GM23338 (cell line): Measurements from ENCODE around the gene PDGFRB.

Source experiments
- EZH2 ChIP-seq: fragments of 200-600 bp; sonication (generic); IDR thresholded peaks from one replicate; pipeline ENCODE4 v1.8.0; 2017; ENCODE audit warnings: antibody characterized with exemption, mild to moderate bottlenecking, low read depth; ENCODE audit not compliant: unreplicated experiment
- EZH2phosphoT487 ChIP-seq: fragments of 200-600 bp; sonication (generic); IDR thresholded peaks from one replicate; pipeline ENCODE4 v1.8.1; 2018; ENCODE audit warnings: antibody characterized with exemption; ENCODE audit not compliant: unreplicated experiment
- JUNB ChIP-seq: IDR thresholded peaks from one replicate; pipeline ENCODE4 v1.6.1; 2016; ENCODE audit warnings: antibody characterized with exemption; ENCODE audit not compliant: unreplicated experiment
- NANOG ChIP-seq: IDR thresholded peaks from 2 replicates; pipeline ENCODE4 v1.6.1; 2016; ENCODE audit warnings: antibody characterized with exemption, borderline replicate concordance
- POLR2AphosphoS5 ChIP-seq: IDR thresholded peaks from 2 replicates; pipeline ENCODE4 v1.6.1; 2016; ENCODE audit warnings: antibody characterized with exemption, low read depth
- STAT1 ChIP-seq: IDR thresholded peaks from one replicate; pipeline ENCODE4 v1.6.1; 2016; ENCODE audit warnings: antibody characterized with exemption; ENCODE audit not compliant: unreplicated experiment
- ZNF114 ChIP-seq: fragments of 250-450 bp; sonication (Bioruptor Pico); IDR thresholded peaks from 2 replicates; pipeline ENCODE4 v1.5.0; 2020; ENCODE audit warnings: mild to moderate bottlenecking, moderate library complexity
- ZNF331 ChIP-seq: fragments of 250-450 bp; sonication (Bioruptor Pico); IDR thresholded peaks from 2 replicates; pipeline ENCODE4 v1.5.0; 2020; ENCODE audit warnings: low read depth, mild to moderate bottlenecking, moderate library complexity
- TF ChIP-seq, protein P1 (sequence below), 2 experiments: fragments of 200-600 bp in 1 of 2; sonication (generic) in 1 of 2; conservative IDR thresholded peaks; 2 replicates each; pipeline versions ENCODE4 v1.5.1 to v1.6.1; 2016 to 2017; ENCODE audit warnings: antibody characterized with exemption in 2 of 2, low read depth in 2 of 2, mild to moderate bottlenecking in 2 of 2, moderate library complexity in 1 of 2
- TF ChIP-seq, protein P2 (sequence below): IDR thresholded peaks from one replicate; pipeline ENCODE4 v1.6.1; 2018; ENCODE audit warnings: antibody characterized with exemption; ENCODE audit not compliant: unreplicated experiment

DNA sequence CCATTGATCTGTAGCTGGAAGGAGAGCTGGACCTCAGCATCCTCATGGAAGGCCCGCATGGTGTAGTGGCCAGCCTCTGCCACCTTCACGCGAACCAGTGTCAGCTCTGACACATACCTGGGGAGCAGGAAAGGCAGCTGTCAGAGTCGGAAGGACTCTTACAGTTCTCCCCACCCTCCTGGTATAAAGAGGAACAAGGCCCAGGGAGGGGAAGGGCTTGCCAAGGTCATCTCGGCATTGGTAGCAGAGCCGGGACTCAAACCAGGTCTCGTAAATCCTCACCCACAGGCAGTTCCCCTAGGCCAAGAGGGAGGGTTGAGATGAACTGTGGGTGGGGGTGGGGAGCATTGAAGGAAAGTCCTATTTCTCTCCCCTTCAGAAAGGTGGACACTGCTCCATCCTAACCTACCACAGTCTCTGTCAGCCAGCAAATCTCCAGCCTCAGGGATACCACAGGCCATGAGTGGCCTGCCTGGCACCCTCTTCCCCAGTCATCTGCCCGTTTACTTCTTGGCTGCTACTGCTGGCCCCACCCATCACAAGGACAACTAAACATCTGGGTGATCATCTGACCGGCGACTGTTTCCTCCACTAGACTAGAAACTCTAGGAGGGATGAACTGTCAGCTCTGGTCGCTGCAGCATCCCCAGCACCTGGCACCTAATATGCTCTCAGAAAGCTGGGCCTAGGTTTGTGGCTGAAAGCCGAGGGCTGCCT lies 23.5 kb downstream of the PDGFRB start:
- TF ChIP-seq, protein P1, sequence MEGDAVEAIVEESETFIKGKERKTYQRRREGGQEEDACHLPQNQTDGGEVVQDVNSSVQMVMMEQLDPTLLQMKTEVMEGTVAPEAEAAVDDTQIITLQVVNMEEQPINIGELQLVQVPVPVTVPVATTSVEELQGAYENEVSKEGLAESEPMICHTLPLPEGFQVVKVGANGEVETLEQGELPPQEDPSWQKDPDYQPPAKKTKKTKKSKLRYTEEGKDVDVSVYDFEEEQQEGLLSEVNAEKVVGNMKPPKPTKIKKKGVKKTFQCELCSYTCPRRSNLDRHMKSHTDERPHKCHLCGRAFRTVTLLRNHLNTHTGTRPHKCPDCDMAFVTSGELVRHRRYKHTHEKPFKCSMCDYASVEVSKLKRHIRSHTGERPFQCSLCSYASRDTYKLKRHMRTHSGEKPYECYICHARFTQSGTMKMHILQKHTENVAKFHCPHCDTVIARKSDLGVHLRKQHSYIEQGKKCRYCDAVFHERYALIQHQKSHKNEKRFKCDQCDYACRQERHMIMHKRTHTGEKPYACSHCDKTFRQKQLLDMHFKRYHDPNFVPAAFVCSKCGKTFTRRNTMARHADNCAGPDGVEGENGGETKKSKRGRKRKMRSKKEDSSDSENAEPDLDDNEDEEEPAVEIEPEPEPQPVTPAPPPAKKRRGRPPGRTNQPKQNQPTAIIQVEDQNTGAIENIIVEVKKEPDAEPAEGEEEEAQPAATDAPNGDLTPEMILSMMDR (conservative IDR thresholded peaks at IDR 0.05; ENCODE audit: low read depth in 2 of 2): no peak
- TF ChIP-seq EZH2: no peak
- no peak for TF ChIP-seq ZNF331 (CRISPR knock-in tag)
- TF ChIP-seq POLR2AphosphoS5: no peak
- TF ChIP-seq, protein P2, sequence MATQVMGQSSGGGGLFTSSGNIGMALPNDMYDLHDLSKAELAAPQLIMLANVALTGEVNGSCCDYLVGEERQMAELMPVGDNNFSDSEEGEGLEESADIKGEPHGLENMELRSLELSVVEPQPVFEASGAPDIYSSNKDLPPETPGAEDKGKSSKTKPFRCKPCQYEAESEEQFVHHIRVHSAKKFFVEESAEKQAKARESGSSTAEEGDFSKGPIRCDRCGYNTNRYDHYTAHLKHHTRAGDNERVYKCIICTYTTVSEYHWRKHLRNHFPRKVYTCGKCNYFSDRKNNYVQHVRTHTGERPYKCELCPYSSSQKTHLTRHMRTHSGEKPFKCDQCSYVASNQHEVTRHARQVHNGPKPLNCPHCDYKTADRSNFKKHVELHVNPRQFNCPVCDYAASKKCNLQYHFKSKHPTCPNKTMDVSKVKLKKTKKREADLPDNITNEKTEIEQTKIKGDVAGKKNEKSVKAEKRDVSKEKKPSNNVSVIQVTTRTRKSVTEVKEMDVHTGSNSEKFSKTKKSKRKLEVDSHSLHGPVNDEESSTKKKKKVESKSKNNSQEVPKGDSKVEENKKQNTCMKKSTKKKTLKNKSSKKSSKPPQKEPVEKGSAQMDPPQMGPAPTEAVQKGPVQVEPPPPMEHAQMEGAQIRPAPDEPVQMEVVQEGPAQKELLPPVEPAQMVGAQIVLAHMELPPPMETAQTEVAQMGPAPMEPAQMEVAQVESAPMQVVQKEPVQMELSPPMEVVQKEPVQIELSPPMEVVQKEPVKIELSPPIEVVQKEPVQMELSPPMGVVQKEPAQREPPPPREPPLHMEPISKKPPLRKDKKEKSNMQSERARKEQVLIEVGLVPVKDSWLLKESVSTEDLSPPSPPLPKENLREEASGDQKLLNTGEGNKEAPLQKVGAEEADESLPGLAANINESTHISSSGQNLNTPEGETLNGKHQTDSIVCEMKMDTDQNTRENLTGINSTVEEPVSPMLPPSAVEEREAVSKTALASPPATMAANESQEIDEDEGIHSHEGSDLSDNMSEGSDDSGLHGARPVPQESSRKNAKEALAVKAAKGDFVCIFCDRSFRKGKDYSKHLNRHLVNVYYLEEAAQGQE: no peak
- TF ChIP-seq EZH2phosphoT487: no peak
- no peak for TF ChIP-seq STAT1
- TF ChIP-seq NANOG: no peak
- no peak for TF ChIP-seq ZNF114
- no peak for TF ChIP-seq JUNB
